ENCODE data around the gene MAPK8IP2. TPM values are rescaled to one million over a fixed set of nuclear protein-coding genes. Genes with fewer than 3 reads are reported as not detected.

The MAPK8IP2 gene
- total and polyA plus RNA-seq, 3 donors from 2014 or later = 12.7 to 36.9 (median 34.9) TPM

GRCh38 chr22:50571264-50572175, 29.1 kb upstream of the MAPK8IP2 start:
- TF ChIP-seq POLR2A (IDR thresholded peaks at IDR 0.05) (no peak), CTCF (IDR thresholded peaks at IDR 0.05) (no peak)
- no peak overlapping the region for H3K27ac ChIP-seq
- no peaks in the 10 kb centered on the region for H3K27me3 ChIP-seq
- H3K4me3 ChIP-seq = no peak overlapping the region
- no peak for DNase-seq
- H3K4me1 ChIP-seq = no peaks in the 10 kb centered on the region
- WGBS, 2 donors = 91 to 93% methylated on average over 19 to 26 of the region's 26 CpGs
- H3K9me3 ChIP-seq = no peaks in the 10 kb centered on the region
- H3K36me3 ChIP-seq (ENCODE audit: low read depth, missing control alignments) = no peaks in the 10 kb centered on the region
- intact Hi-C loops (cut with DNase I; ENCODE audit: low total_unique reads) = no loop called here

GRCh38 chr22:50572965-50573364, 27.6 kb upstream of the MAPK8IP2 start:
- intact Hi-C loops (cut with DNase I; ENCODE audit: low total_unique reads) = no loop called here
- no peaks in the 10 kb centered on the region for H3K36me3 ChIP-seq (ENCODE audit: low read depth, missing control alignments)
- WGBS, 2 donors = 93 to 100% methylated on average over 6 to 11 of the region's 11 CpGs

GRCh38 chr22:50573491-50574382, 26.9 kb upstream of the MAPK8IP2 start:
- Histone ChIP-seq H3K4me1 (peaks cover 8% of the 10 kb centered on the region), H3K27ac (no peak overlapping the region), H3K36me3 (ENCODE audit: low read depth, missing control alignments) (no peaks in the 10 kb centered on the region), H3K27me3 (no peaks in the 10 kb centered on the region), H3K9me3 (no peaks in the 10 kb centered on the region), H3K4me3 (no peak overlapping the region)
- intact Hi-C loops (cut with DNase I; ENCODE audit: low total_unique reads) = no loop called here
- no peak for DNase-seq
- WGBS, 2 donors = 93 to 94% methylated on average over 22 to 26 of the region's 26 CpGs
- TF ChIP-seq CTCF (IDR thresholded peaks at IDR 0.05) = no peak
- no peak for TF ChIP-seq POLR2A (IDR thresholded peaks at IDR 0.05)

More at GRCh38 chr22:50572965-50573364, 27.6 kb upstream of the MAPK8IP2 start:
- no peaks in the 10 kb centered on the region for H3K9me3 ChIP-seq
- no peaks in the 10 kb centered on the region for H3K27me3 ChIP-seq
- H3K4me3 ChIP-seq = no peak overlapping the region
- no peak overlapping the region for H3K27ac ChIP-seq
- DNase-seq = no peak
- no peak for TF ChIP-seq POLR2A (IDR thresholded peaks at IDR 0.05)
- no peak for TF ChIP-seq CTCF (IDR thresholded peaks at IDR 0.05)
- H3K4me1 ChIP-seq = peaks cover under 1% of the 10 kb centered on the region

GRCh38 chr22:50574383-50574755, 26.2 kb upstream of the MAPK8IP2 start:
- WGBS, 2 donors = 91 to 93% methylated on average over 11 of the region's 11 CpGs
- H3K27ac ChIP-seq = no peak overlapping the region
- intact Hi-C loops (cut with DNase I; ENCODE audit: low total_unique reads) = no loop called here

More at GRCh38 chr22:50574383-50574755, 26.2 kb upstream of the MAPK8IP2 start:
- no peak for TF ChIP-seq POLR2A (IDR thresholded peaks at IDR 0.05)
- TF ChIP-seq CTCF (IDR thresholded peaks at IDR 0.05) = no peak
- H3K4me1 ChIP-seq = peaks cover 9% of the 10 kb centered on the region
- no peaks in the 10 kb centered on the region for H3K36me3 ChIP-seq (ENCODE audit: low read depth, missing control alignments)
- DNase-seq = no peak
- no peak overlapping the region for H3K4me3 ChIP-seq
- no peaks in the 10 kb centered on the region for H3K27me3 ChIP-seq
- H3K9me3 ChIP-seq = no peaks in the 10 kb centered on the region
